ENCODE results near the gene SLC8A1. TPM values are rescaled to one million over a fixed set of nuclear protein-coding genes. Genes with fewer than 3 reads are reported as not detected.

The SLC8A1 gene
- total RNA-seq, 2 donors from 2014 or later, result 4.7 to 6.3 TPM

DNA sequence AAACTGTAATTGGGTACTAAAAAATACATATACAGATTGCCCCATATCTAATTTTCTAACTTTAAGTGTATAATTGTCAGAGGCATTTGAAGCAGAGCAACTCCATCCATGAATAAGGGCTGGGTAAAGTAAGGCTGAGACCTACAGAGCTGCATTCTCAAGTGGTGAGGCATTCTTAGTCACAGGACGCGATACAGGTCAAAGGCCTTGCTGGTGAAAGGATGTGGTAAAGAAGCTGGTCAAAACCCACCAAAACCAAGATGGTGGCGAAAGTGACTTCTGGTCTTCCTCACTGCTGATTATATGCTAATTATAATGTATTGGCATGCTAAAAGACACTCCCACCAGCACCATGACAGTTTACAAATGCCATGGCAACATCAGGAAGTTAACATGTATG, 50.0 kb downstream of the SLC8A1 start:
- H3K27me3 ChIP-seq (ENCODE audit: control insufficient read depth, insufficient read depth, low read length, poor library complexity, severe bottlenecking), result no peaks in the 10 kb centered on the region
- H3K4me3 ChIP-seq (ENCODE audit: low read length), result no peak overlapping the region
- Mint-ChIP-seq H3K4me3 (no peak overlapping the region), H3K4me1 (peaks cover 6% of the 10 kb centered on the region), H3K27ac (no peak overlapping the region), H3K27me3 (ENCODE audit: insufficient read depth) (no peaks in the 10 kb centered on the region), H3K36me3 (ENCODE audit: low read depth) (peaks cover 2% of the 10 kb centered on the region), H3K9me3 (peaks cover 4% of the 10 kb centered on the region)
- no peaks in the 10 kb centered on the region for H3K9me3 ChIP-seq (ENCODE audit: control insufficient read depth, low read length)
- DNase-seq, result no peak
- TF ChIP-seq, protein P1, sequence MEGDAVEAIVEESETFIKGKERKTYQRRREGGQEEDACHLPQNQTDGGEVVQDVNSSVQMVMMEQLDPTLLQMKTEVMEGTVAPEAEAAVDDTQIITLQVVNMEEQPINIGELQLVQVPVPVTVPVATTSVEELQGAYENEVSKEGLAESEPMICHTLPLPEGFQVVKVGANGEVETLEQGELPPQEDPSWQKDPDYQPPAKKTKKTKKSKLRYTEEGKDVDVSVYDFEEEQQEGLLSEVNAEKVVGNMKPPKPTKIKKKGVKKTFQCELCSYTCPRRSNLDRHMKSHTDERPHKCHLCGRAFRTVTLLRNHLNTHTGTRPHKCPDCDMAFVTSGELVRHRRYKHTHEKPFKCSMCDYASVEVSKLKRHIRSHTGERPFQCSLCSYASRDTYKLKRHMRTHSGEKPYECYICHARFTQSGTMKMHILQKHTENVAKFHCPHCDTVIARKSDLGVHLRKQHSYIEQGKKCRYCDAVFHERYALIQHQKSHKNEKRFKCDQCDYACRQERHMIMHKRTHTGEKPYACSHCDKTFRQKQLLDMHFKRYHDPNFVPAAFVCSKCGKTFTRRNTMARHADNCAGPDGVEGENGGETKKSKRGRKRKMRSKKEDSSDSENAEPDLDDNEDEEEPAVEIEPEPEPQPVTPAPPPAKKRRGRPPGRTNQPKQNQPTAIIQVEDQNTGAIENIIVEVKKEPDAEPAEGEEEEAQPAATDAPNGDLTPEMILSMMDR (conservative IDR thresholded peaks at IDR 0.05), result no peak
- H3K36me3 ChIP-seq (ENCODE audit: control insufficient read depth, insufficient read depth, low read length), result no peaks in the 10 kb centered on the region
- H3K9ac ChIP-seq (ENCODE audit: extremely low read depth, low read length, poor library complexity, severe bottlenecking), result no peak overlapping the region
- WGBS, 2 experiments (ENCODE audit: insufficient coverage in 1 of 2, insufficient read length in 1 of 2), result 94 to 100% methylated on average over 2 to 3 of the region's 3 CpGs
- H3K27ac ChIP-seq (ENCODE audit: low read depth, low read length), result no peak overlapping the region
- H3K4me1 ChIP-seq (ENCODE audit: control insufficient read depth, insufficient read depth, low read length), result peaks cover 7% of the 10 kb centered on the region

- TF ChIP-seq, protein P1 (conservative IDR thresholded peaks at IDR 0.05), result no peak
- Mint-ChIP-seq H3K27ac (no peak overlapping the region), H3K36me3 (ENCODE audit: low read depth) (peaks cover 2% of the 10 kb centered on the region), H3K4me1 (peaks cover 8% of the 10 kb centered on the region), H3K27me3 (ENCODE audit: insufficient read depth) (no peaks in the 10 kb centered on the region), H3K9me3 (peaks cover 4% of the 10 kb centered on the region), H3K4me3 (no peak overlapping the region)
- WGBS, 2 experiments (ENCODE audit: insufficient coverage in 1 of 2, insufficient read length in 1 of 2), result 31 to 55% methylated on average over 2 to 3 of the region's 3 CpGs
- H3K36me3 ChIP-seq (ENCODE audit: control insufficient read depth, insufficient read depth, low read length), result no peaks in the 10 kb centered on the region
- no peaks in the 10 kb centered on the region for H3K9me3 ChIP-seq (ENCODE audit: control insufficient read depth, low read length)
- H3K27ac ChIP-seq (ENCODE audit: low read depth, low read length), result no peak overlapping the region
- H3K9ac ChIP-seq (ENCODE audit: extremely low read depth, low read length, poor library complexity, severe bottlenecking), result no peak overlapping the region
- no peaks in the 10 kb centered on the region for H3K27me3 ChIP-seq (ENCODE audit: control insufficient read depth, insufficient read depth, low read length, poor library complexity, severe bottlenecking)
- no peak for DNase-seq
- peaks cover 3% of the 10 kb centered on the region for H3K4me1 ChIP-seq (ENCODE audit: control insufficient read depth, insufficient read depth, low read length)
- H3K4me3 ChIP-seq (ENCODE audit: low read length), result no peak overlapping the region
These were observed 51.4 kb downstream of the SLC8A1 start for GRCh38 chr2:40400336-40400953.

DNA sequence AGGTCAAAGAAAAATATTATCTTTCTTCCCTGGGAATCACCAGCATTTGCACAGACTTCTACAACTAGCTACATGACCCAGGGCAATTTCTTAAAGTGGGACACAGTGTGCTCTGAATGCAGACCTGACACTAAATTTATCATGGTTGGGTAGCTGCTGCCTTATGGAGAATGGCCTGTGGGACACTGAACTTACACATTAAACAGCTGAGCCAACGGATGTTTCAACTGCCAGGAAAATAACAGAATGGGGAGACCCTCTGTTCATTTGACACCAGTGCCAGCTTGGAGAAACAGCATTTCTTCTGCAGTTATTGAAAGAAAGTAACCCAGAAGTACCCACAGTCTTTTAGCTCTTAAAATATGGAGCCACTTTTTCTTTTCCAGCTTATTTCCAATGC, 54.1 kb downstream of the SLC8A1 start:
- 93 to 100% methylated on average over 1 of the region's 1 CpG for WGBS, 2 experiments (ENCODE audit: insufficient coverage in 1 of 2, insufficient read length in 1 of 2)
- H3K27ac Mint-ChIP-seq, result peak overlapping the region; percentile 61
- H3K36me3 Mint-ChIP-seq (ENCODE audit: low read depth), result peaks cover 2% of the 10 kb centered on the region
- H3K27ac ChIP-seq (ENCODE audit: low read depth, low read length), result no peak overlapping the region
- H3K36me3 ChIP-seq (ENCODE audit: control insufficient read depth, insufficient read depth, low read length), result no peaks in the 10 kb centered on the region
- H3K27me3 ChIP-seq (ENCODE audit: control insufficient read depth, insufficient read depth, low read length, poor library complexity, severe bottlenecking), result no peaks in the 10 kb centered on the region
- TF ChIP-seq, protein P1 (conservative IDR thresholded peaks at IDR 0.05), result no peak
- H3K4me3 Mint-ChIP-seq, result no peak overlapping the region
- H3K4me3 ChIP-seq (ENCODE audit: low read length), result no peak overlapping the region
- peaks cover 18% of the 10 kb centered on the region for H3K4me1 Mint-ChIP-seq
- peaks cover 4% of the 10 kb centered on the region for H3K9me3 Mint-ChIP-seq
- H3K27me3 Mint-ChIP-seq (ENCODE audit: insufficient read depth), result no peaks in the 10 kb centered on the region
- peaks cover 8% of the 10 kb centered on the region for H3K4me1 ChIP-seq (ENCODE audit: control insufficient read depth, insufficient read depth, low read length)
- no peaks in the 10 kb centered on the region for H3K9me3 ChIP-seq (ENCODE audit: control insufficient read depth, low read length)
- DNase-seq, result no peak
- no peak overlapping the region for H3K9ac ChIP-seq (ENCODE audit: extremely low read depth, low read length, poor library complexity, severe bottlenecking)
